Central memory CD8-positive, alpha-beta T cell (primary cell): Measurements from ENCODE around the gene RNF31.

Experiments used
- ATAC-seq: fragments of 150-1000 bp; cut with Tn5 transposase; replicated peaks from 2 replicates; pipeline ENCODE4 v1.10.0; 2022; ENCODE audit warnings: mild to moderate bottlenecking, moderate FRiP score, moderate number of reproducible peaks; ENCODE audit not compliant: poor library complexity, severe bottlenecking; ENCODE audit errors: extremely low read depth
- DNase-seq, 2 donors: peaks; one replicate each; pipeline ENCODE4 v3.0.0; 2021; ENCODE audit warnings: low spot score in 2 of 2
- H3K27ac Mint-ChIP-seq: one replicate; pipeline ENCODE4 v1.8.0; 2022; ENCODE audit warnings: low read depth, mild to moderate bottlenecking, moderate library complexity, mixed read lengths
- H3K27me3 Mint-ChIP-seq: one replicate; pipeline ENCODE4 v1.8.0; 2022; ENCODE audit warnings: mixed read lengths
- H3K36me3 Mint-ChIP-seq: one replicate; pipeline ENCODE4 v1.8.0; 2022; ENCODE audit warnings: mild to moderate bottlenecking, moderate library complexity, mixed read lengths; ENCODE audit not compliant: insufficient read depth
- H3K4me1 Mint-ChIP-seq: one replicate; pipeline ENCODE4 v1.8.0; 2022; ENCODE audit warnings: mixed read lengths
- H3K4me3 Mint-ChIP-seq: one replicate; pipeline ENCODE4 v1.8.0; 2022; ENCODE audit warnings: mild to moderate bottlenecking, moderate library complexity, mixed read lengths
- H3K9me3 Mint-ChIP-seq: one replicate; pipeline ENCODE4 v1.8.0; 2022; ENCODE audit warnings: mixed read lengths

The RNF31 gene

GRCh38 chr14:24135834-24136683 lies 11.2 kb upstream of the RNF31 start, which contains the start of gene PSME1:
TSS of gene PSME1 (plus strand) at chr14:24136194. CDS start at chr14:24136263, 69 bp downstream.
- H3K4me1 Mint-ChIP-seq = peaks cover 51% of the 10 kb centered on the region
- no peaks in the 10 kb centered on the region for H3K9me3 Mint-ChIP-seq
- ATAC-seq (peak; percentile 93), DNase-seq (peak; percentile 92 to 93)
- no peaks in the 10 kb centered on the region for H3K27me3 Mint-ChIP-seq
- peaks cover 12% of the 10 kb centered on the region for H3K36me3 Mint-ChIP-seq
- peak within 1 kb of the TSS; percentile 89 for H3K27ac Mint-ChIP-seq
- H3K4me3 Mint-ChIP-seq = peak within 1 kb of the TSS; percentile 90

GRCh38 chr14:24136684-24137528 lies 10.4 kb upstream of the RNF31 start:
- no peak for ATAC-seq
- no peaks in the 10 kb centered on the region for H3K9me3 Mint-ChIP-seq
- H3K4me3 Mint-ChIP-seq = peak overlapping the region; percentile 90
- H3K27me3 Mint-ChIP-seq = no peaks in the 10 kb centered on the region
- H3K36me3 Mint-ChIP-seq = peaks cover 15% of the 10 kb centered on the region
- peaks cover 48% of the 10 kb centered on the region for H3K4me1 Mint-ChIP-seq
- no peak for DNase-seq
- H3K27ac Mint-ChIP-seq = peak overlapping the region; percentile 79

- Mint-ChIP-seq H3K4me1 (peaks cover 42% of the 10 kb centered on the region), H3K27ac (no peak overlapping the region), H3K4me3 (peak overlapping the region; percentile 90), H3K27me3 (no peaks in the 10 kb centered on the region), H3K9me3 (no peaks in the 10 kb centered on the region), H3K36me3 (peaks cover 17% of the 10 kb centered on the region)
- no peak for ATAC-seq
- DNase-seq = no peak
Observed at GRCh38 chr14:24137529-24138395, 9.5 kb upstream of the RNF31 start.

GRCh38 chr14:24138396-24139271 lies 8.7 kb upstream of the RNF31 start:
- ATAC-seq (no peak), DNase-seq (no peak)
- H3K27ac Mint-ChIP-seq = peak overlapping the region; percentile 24
- peaks cover 17% of the 10 kb centered on the region for H3K36me3 Mint-ChIP-seq
- no peaks in the 10 kb centered on the region for H3K27me3 Mint-ChIP-seq
- peaks cover 45% of the 10 kb centered on the region for H3K4me1 Mint-ChIP-seq
- H3K9me3 Mint-ChIP-seq = no peaks in the 10 kb centered on the region
- H3K4me3 Mint-ChIP-seq = peak overlapping the region; percentile 73

GRCh38 chr14:24139272-24139934 lies 7.9 kb upstream of the RNF31 start:
- H3K27ac Mint-ChIP-seq = peak overlapping the region; percentile 24
- H3K9me3 Mint-ChIP-seq = no peaks in the 10 kb centered on the region
- peaks cover 17% of the 10 kb centered on the region for H3K36me3 Mint-ChIP-seq
- peaks cover 50% of the 10 kb centered on the region for H3K4me1 Mint-ChIP-seq
- H3K4me3 Mint-ChIP-seq = peak overlapping the region; percentile 73
- ATAC-seq (no peak), DNase-seq (no peak)
- H3K27me3 Mint-ChIP-seq = no peaks in the 10 kb centered on the region

- Mint-ChIP-seq H3K4me1 (peaks cover 59% of the 10 kb centered on the region), H3K27me3 (no peaks in the 10 kb centered on the region), H3K36me3 (peaks cover 23% of the 10 kb centered on the region), H3K27ac (peak within 1 kb of the TSS; percentile 88), H3K4me3 (peak within 1 kb of the TSS; percentile 73), H3K9me3 (no peaks in the 10 kb centered on the region)
- DNase-seq (peak; percentile 97 to 99), ATAC-seq (peak; percentile 92)
Observed at GRCh38 chr14:24141097-24141880, 6.0 kb upstream of the RNF31 start, which contains the start of gene EMC9. TSS of gene EMC9 (minus strand) at chr14:24141591. CDS start at chr14:24141304, 287 bp downstream.

GRCh38 chr14:24143511-24143910 lies 3.8 kb upstream of the RNF31 start:
- peaks cover 22% of the 10 kb centered on the region for H3K36me3 Mint-ChIP-seq

GRCh38 chr14:24144451-24144850 lies 2.8 kb upstream of the RNF31 start:
- ATAC-seq = no peak
- H3K4me3 Mint-ChIP-seq = peak overlapping the region; percentile 4
- H3K27ac Mint-ChIP-seq = no peak overlapping the region

More at GRCh38 chr14:24143511-24143910, 3.8 kb upstream of the RNF31 start:
- Mint-ChIP-seq H3K27me3 (no peaks in the 10 kb centered on the region), H3K9me3 (no peaks in the 10 kb centered on the region), H3K4me3 (peak overlapping the region; percentile 4), H3K27ac (no peak overlapping the region), H3K4me1 (peaks cover 57% of the 10 kb centered on the region)
- DNase-seq (no peak), ATAC-seq (no peak)

GRCh38 chr14:24145219-24145618 lies 2.1 kb upstream of the RNF31 start:
- Mint-ChIP-seq H3K9me3 (no peaks in the 10 kb centered on the region), H3K4me1 (peaks cover 58% of the 10 kb centered on the region), H3K36me3 (peaks cover 31% of the 10 kb centered on the region), H3K4me3 (peak overlapping the region; percentile 98), H3K27ac (no peak overlapping the region), H3K27me3 (no peaks in the 10 kb centered on the region)
- ATAC-seq (no peak), DNase-seq (no peak)

More at GRCh38 chr14:24144451-24144850, 2.8 kb upstream of the RNF31 start:
- Mint-ChIP-seq H3K9me3 (no peaks in the 10 kb centered on the region), H3K27me3 (no peaks in the 10 kb centered on the region), H3K36me3 (peaks cover 26% of the 10 kb centered on the region), H3K4me1 (peaks cover 58% of the 10 kb centered on the region)
- no peak for DNase-seq

GRCh38 chr14:24145690-24146452 lies 1.4 kb upstream of the RNF31 start:
- Mint-ChIP-seq H3K4me3 (peak overlapping the region; percentile 98), H3K36me3 (peaks cover 33% of the 10 kb centered on the region)

More at GRCh38 chr14:24145690-24146452, 1.4 kb upstream of the RNF31 start:
- Mint-ChIP-seq H3K4me1 (peaks cover 64% of the 10 kb centered on the region), H3K27me3 (no peaks in the 10 kb centered on the region), H3K27ac (peak overlapping the region; percentile 92), H3K9me3 (no peaks in the 10 kb centered on the region)
- DNase-seq (no peak), ATAC-seq (no peak)
